Measurements from ENCODE around the gene TMC3.
A peak's percentile ranks its signal among the peaks of the same experiment; 100 is the strongest.
"Not testable (repeated sequence)": the region's sequence is repeated elsewhere in the genome, so short reads cannot be mapped to it uniquely, and the experiment has no call there.

The TMC3 gene

DNA sequence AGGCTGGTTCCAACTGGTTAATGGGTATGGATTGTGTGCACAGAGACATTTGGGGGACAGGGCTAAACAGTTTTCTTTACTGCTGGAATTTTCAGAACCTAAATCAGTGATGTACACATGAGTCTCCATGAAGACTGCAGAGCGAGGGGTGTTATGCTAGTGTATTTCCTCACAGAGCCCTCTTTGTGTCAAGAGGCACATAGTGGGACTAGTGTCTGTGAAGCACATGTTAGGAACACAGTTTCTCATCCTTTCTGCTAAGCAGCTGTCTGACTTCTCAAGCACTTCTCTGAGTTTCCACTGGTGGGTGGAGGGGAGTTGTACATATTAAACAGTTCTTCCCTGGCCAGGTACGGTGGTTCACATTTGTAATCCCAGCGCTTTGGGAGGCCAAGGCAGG is 40.6 kb downstream of the TMC3 start:
- no peak overlapping the region for H3K4me3 ChIP-seq (replicated peaks; ENCODE audit: low read depth, low read length)
- no peak for DNase-seq (ENCODE audit: low read depth)
- TF ChIP-seq, protein P1, sequence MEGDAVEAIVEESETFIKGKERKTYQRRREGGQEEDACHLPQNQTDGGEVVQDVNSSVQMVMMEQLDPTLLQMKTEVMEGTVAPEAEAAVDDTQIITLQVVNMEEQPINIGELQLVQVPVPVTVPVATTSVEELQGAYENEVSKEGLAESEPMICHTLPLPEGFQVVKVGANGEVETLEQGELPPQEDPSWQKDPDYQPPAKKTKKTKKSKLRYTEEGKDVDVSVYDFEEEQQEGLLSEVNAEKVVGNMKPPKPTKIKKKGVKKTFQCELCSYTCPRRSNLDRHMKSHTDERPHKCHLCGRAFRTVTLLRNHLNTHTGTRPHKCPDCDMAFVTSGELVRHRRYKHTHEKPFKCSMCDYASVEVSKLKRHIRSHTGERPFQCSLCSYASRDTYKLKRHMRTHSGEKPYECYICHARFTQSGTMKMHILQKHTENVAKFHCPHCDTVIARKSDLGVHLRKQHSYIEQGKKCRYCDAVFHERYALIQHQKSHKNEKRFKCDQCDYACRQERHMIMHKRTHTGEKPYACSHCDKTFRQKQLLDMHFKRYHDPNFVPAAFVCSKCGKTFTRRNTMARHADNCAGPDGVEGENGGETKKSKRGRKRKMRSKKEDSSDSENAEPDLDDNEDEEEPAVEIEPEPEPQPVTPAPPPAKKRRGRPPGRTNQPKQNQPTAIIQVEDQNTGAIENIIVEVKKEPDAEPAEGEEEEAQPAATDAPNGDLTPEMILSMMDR (IDR thresholded peaks at IDR 0.05; ENCODE audit: low read length, missing control alignments), result no peak

DNA sequence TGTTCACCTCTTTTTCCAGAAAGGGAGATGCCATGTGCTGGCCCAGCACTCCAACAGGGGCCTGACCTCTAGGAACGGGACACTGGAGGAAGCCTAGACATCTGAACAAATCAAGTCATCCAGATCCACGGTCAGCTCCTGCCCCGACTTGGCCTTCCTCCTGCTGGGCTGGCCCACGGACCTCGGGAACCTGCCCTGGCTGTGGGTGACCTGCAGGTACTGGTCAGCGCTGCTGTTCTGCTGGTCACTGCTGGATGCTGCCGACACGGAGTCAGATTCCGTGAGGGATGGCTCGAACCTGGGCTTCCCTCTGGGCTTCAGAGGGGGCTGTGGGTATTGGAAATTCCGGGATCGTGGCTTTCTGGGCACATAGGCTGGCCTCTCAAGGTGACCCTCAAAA is 41.7 kb downstream of the TMC3 start:
- DNase-seq (ENCODE audit: low read depth), result no peak
- no peak overlapping the region for H3K4me3 ChIP-seq (replicated peaks; ENCODE audit: low read depth, low read length)
- TF ChIP-seq, protein P1 (IDR thresholded peaks at IDR 0.05; ENCODE audit: low read length, missing control alignments), result no peak

DNA sequence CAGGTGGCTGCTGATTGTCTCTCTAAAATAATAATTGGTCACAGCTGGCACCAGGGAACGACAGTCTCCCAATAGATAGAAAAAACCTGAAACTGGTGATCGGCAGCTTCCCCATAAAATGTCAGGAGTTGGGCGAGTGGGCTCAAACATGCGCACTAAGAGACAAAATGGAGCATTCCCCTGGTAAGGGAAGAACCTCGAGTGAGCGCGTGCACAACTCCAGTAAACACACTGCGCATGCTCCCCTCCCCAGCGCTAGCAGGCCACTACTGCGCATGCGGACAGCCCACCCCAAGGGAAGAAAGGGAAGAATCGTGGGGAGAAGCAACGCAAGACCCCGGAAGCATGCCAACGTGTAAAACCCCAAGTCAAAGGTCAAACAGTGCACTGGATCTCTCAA is 42.4 kb downstream of the TMC3 start:
- H3K4me3 ChIP-seq (replicated peaks; ENCODE audit: low read depth, low read length), result no peak overlapping the region
- TF ChIP-seq, protein P1 (IDR thresholded peaks at IDR 0.05; ENCODE audit: low read length, missing control alignments), result no peak
- DNase-seq (ENCODE audit: low read depth), result no peak

DNA sequence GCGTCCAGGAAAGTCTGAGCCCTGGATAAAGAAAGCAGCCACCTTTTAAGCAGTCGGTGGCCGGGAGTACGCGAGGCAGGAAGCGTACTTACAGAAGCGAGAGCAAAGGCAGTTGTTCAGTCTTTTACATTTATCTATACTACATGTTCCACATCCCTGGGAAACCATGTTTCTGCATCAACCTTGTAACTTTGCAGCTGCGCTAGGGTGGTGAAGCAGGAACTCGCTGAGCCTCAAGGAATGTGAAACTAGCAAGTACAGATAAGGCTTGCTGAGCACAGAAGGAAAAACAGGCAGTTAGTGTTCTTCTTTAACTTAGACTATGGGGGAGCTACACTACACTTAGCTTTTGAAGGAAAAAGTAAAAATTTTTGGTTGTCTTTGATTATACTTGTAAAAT is 42.9 kb downstream of the TMC3 start:
- DNase-seq (ENCODE audit: low read depth), result peak; percentile 73
- H3K4me3 ChIP-seq (replicated peaks; ENCODE audit: low read depth, low read length), result not testable (repeated sequence)

DNA sequence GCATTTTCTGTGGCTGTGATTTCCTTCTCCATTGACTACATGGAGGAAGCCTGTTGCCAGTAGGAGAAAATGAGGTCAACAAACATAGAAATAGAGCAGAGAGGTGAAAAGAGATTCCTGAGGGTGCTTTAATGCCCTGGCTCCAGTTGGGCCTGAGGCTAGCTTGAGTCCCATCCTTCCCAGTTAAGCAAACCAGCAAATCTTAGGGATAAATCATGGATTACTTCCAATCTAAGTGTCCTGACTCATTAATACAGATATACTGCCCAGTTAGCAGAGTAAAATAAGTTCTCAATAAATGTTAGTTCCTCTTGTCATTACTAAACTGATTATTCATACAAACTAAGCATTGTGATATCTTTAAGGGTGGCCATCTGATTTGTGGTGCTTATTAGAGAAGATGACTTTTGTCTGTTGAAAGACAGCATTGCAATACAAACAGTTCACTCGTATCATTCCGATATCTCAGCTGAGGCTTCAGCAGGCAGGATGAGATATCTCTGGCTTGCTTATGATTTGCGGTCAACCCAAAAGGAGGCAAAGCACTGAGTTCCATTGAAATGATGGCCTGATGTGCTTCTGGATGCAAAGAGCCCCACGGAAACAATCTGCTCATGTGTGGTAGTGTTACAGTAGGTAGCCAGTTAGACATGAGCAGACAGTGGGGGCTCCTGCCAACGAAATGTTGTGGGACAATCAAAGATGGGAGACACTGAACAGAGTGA is 43.5 kb downstream of the TMC3 start:
- H3K4me3 ChIP-seq (replicated peaks; ENCODE audit: low read depth, low read length), result no peak overlapping the region
- no peak for DNase-seq (ENCODE audit: low read depth)
- TF ChIP-seq, protein P1 (IDR thresholded peaks at IDR 0.05; ENCODE audit: low read length, missing control alignments), result no peak

DNA sequence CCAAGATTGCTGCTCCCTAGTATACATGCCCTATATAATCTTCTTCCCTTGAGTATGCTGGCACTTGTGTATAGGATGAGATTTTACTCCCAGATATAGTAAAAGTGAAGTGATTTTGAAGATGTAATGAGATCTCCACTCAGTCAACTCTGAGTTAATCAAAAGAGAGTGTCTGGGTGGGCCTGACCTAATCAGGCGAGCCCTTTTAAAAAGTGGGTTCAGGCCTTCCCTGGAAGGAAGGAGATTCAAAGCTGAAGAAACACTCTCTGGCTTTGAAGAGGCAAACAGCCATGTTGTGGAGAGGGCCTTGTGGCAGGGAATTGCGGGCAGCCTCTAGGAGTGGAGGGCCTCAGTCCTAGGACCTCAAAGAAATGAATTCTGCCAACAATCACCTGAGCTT is 44.6 kb downstream of the TMC3 start:
- TF ChIP-seq, protein P1 (IDR thresholded peaks at IDR 0.05; ENCODE audit: low read length, missing control alignments), result no peak
- no peak for DNase-seq (ENCODE audit: low read depth)
- no peak overlapping the region for H3K4me3 ChIP-seq (replicated peaks; ENCODE audit: low read depth, low read length)

DNA sequence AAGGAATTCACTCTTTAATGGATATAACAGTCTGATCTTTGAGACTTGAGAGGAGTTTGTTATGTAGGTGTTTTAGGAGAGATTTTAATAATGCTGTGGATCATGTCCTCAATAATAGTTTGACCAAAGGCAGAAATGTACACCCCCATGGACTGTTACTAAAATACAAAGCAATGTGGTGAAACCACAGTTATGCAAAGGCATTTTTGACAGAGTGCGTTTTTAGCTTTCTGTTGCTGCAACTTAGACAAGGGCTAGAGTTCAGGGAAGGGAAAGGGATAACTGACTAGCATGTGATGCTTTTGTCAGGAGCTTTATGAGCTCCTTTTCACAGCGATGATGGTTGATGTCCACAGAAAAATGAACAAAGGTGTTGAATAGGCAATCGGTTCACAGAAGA is 46.5 kb downstream of the TMC3 start:
- TF ChIP-seq, protein P1 (IDR thresholded peaks at IDR 0.05; ENCODE audit: low read length, missing control alignments), result no peak
- no peak overlapping the region for H3K4me3 ChIP-seq (replicated peaks; ENCODE audit: low read depth, low read length)
- DNase-seq (ENCODE audit: low read depth), result peak; percentile 86
